GM19239 (cell line): ENCODE results near the gene SBNO2.

Experiments used
- DNase-seq: peaks from one replicate; pipeline ENCODE4 v3.0.0; 2011; ENCODE audit warnings: low spot score; ENCODE audit not compliant: insufficient read length
- FAIRE-seq: peaks from 2 replicates; lab custom pipeline; 2011; peaks lifted over from hg19 to GRCh38; lab: Jason Lieb, UNC

The SBNO2 gene

DNA sequence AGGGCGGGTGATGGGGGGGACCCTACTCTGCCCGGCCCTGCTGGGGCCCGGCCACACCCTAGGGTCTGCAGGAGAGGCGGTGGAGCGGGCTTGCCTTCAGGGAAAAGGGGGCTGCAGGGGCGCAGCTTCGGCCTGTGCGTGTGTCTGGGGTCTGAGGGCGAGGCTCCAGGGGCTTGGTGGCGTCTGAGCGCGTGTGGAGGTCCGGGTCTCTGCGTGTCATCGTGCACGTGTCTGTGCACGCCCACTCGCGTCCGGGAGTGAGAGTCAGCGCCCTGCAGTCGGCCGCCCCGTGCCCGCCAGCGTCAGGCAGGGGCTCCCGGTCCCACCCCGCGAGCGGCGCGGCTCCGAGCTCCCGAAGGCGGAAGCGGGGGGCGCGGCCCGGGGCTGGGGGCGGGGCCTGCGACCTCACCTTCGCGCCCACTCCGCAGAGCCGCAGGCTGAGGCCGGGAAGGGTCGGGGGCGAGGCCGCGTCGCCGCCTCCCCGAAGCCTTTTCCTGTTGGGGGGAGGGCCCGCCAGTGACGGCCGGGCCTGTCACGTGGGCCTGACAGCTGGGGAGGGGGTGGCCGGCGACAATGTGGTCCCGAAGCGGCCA, 107.2 kb downstream of the SBNO2 start, which contains the start of gene ARHGAP45:
Gene ARHGAP45, plus strand, starts transcription at position 420 of the 593 bp plus-strand sequence. CDS start 239 bp downstream, outside the sequence.
- FAIRE-seq: peak; percentile 86
- peak; percentile 79 for DNase-seq

DNA sequence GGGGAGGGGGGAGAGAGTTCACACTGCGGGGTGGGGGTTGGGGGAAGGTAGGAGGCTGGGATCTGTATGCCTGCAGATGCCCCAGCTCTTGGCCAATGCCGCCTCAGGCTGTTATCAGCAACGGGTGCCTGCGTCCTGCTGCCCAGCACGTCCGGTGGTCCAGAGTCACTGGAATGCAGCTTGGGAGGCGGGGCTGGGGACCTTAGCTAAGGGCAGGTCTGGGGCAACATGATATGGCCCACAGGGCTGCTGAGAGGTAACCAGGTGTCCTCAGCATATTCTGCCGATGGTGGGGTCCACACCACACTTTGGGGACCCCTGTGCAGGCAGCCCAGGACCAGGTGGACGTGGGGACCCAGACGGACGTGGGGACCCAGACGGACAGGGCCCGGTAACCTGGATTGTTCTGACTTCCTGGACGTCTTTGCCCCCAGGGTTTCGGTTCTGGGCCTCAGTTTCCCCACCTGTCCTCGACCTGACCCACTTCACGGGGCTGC, 107.8 kb downstream of the SBNO2 start:
- FAIRE-seq (no peak), DNase-seq (no peak)

DNA sequence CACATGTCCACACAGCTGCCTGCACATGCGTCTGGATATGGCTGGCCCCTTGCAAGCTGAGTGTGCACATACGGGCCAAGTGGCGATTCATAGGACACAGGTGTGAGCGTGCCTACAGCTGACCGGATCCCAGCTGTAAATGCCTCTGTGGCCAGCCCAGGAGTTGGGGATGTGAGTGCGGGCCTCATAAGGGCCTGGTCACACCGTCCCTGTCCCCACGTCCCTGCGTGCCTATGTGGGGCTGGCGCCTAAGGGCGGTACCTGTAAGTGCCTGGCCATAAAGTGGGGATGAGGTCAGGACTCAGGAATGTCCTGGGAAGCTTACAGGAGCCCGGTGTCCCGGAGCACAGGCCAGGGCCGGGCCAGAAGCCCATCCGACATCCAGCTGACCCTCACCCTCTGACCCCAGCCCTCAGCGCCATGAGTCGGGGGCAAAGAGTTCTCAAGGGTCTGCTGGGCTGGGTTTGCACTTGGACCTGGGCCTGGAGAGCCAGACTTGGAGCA, 108.4 kb downstream of the SBNO2 start:
- no peak for FAIRE-seq

DNA sequence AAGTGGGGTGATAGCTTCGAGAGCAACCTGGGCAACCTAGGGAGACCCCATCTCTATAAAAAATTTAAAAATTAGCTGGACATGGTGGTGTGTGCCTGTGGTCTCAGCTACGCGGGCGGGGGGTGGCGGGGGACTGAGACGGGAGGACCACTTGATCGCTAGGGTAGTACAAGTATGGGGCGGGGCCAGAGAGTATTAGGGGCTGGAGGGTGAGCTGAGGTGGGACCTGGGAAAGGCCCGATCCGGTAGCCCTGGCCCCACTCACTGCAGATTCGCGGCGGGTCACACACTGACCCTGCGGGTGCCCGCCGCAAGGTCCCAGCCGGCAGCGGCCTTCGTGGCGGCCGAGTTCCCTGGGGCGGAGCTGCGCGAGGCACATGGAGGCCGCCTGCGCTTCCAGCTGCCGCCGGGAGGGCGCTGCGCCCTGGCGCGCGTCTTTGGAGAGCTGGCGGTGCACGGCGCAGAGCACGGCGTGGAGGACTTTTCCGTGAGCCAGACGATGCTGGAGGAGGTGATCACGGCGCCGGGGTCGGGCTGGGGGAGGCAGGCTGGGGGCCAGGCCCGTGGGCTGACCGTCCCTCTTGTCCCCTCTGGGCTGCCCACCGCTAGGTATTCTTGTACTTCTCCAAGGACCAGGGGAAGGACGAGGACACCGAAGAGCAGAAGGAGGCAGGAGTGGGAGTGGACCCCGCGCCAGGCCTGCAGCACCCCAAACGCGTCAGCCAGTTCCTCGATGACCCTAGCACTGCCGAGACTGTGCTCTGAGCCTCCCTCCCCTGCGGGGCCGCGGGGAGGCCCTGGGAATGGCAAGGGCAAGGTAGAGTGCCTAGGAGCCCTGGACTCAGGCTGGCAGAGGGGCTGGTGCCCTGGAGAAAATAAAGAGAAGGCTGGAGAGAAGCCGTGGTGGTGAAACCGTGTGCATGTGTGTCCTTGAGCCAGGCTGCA, 109.1 kb downstream of the SBNO2 start:
- FAIRE-seq (peak; percentile 81), DNase-seq (peak; percentile 66)

More for the DNA sequence above, 108.4 kb downstream of the SBNO2 start:
- no peak for DNase-seq

DNA sequence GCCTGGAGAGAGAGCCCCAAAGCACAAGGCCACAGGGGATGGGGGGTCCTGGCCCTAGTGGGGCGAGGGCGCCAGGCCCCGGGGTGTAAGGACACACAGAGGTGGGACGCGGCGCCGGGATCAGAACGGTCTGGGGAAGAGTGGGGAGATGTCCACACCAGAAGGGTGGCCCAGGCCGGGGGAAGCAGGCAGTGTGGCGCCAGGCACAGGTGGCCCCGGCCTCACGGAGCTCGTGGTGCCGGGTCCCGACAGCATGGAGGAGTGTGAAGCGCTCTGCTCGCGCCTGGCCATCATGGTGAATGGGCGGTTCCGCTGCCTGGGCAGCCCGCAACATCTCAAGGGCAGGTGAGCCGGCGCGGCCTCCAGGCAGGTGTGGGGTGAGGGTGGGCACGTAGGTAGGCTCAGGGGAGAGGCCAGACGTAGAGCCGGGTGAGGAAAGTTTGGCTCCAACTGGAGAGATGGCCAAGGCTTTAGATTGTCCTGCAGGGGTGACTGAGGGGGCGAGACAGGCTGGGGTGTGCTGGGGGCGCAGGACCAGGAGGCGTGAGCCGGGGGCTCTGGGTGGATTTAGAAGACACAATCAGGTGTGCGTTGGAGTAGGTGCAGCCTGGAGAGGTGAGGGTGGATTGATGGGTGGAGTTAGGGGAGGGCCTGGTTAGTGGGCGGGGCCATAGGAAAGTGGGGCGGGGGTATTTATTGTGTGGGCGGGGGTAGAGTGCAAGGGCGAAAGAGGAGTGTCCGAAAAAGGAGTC, 110.0 kb downstream of the SBNO2 start:
- DNase-seq (no peak), FAIRE-seq (no peak)

GRCh38 chr19:1063030-1063908, 110.8 kb downstream of the SBNO2 start:
- DNase-seq (no peak), FAIRE-seq (peak; percentile 64)

DNA sequence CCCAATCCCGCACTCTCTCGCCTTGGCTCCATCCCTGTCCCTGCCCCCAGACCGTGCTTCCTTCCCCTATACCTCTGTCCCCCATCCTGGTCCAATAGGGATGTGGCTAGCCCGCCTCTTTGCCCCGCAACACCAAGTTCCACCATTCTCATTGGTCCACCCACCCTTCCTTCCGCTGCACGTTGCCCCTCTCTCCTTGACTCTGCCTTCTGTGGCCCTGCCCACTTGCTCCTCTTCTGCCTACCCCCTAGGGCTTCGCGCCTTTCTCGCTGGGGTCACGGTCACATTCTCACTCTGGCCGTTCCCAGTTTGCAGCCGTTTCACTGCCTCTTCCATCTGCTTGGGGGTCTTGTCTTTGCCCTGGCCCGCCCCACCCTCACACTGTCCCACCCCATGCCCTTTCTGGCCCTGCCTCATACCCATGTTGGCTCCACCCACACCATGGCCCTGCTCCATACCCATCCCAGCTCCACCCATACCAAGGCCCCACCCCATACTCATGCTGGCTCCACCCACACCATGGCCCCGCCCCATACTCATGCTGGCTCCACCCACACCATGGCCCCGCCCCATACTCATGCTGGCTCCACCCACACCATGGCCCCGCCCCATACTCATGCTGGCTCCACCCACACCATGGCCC, 111.6 kb downstream of the SBNO2 start:
- FAIRE-seq: no peak
- DNase-seq: no peak

- no peak for DNase-seq
- FAIRE-seq: no peak
These were observed 112.1 kb downstream of the SBNO2 start for GRCh38 chr19:1061987-1062386.

DNA sequence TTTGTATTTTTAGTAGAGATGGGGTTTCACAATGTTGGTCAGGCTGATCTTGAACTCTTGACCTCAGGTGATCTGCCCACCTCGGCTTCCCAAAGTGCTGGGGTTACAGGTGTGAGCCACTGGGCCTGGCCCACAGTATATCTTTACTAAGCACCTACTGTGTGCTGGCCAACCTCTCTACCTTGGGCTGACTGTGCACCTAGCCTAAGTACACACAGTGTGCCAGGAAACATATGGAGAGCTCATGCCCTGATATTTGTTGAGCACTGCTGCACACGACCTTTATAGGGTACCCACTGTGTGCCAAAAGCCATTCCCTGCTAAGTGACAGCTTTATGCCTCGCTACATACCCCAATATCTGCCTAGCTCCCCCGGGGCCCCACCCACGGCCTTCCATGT, 113.4 kb downstream of the SBNO2 start:
- DNase-seq (no peak), FAIRE-seq (no peak)

DNA sequence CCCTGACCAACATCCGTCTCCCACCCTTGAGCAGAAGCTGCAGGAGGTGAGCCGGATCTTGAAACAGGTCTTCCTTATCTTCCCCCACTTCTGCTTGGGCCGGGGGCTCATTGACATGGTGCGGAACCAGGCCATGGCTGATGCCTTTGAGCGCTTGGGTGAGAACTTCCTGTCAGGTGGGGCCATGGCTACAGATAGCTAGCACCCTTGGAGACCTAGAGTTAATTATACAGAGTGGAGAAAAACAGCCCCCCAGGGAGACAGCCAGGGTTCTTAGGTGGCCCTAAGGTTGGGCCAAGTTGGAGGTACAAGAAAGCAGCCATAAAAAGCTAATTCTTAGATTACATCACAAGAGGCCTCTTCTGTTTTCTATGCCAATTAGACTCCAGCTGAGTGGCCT, 116.0 kb downstream of the SBNO2 start:
- DNase-seq (no peak), FAIRE-seq (no peak)
